ENCODE data around the gene TRRAP.
"Not testable (repeated sequence)": the region's sequence is repeated elsewhere in the genome, so short reads cannot be mapped to it uniquely, and the experiment has no call there.

Gene TRRAP

GRCh38 chr7:99030457-99030856 lies 152.1 kb downstream of the TRRAP start:
- DNase-seq (ENCODE audit: low read depth), result no peak

- no peak for DNase-seq (ENCODE audit: low read depth)
Measured at GRCh38 chr7:99030951-99031350, 152.6 kb downstream of the TRRAP start.

- no peak for DNase-seq (ENCODE audit: low read depth)
Measured at GRCh38 chr7:99031496-99031895, 153.2 kb downstream of the TRRAP start.

- no peak for DNase-seq (ENCODE audit: low read depth)
Measured at GRCh38 chr7:99032928-99033327, 154.6 kb downstream of the TRRAP start.

GRCh38 chr7:99033765-99034164 lies 155.4 kb downstream of the TRRAP start:
- no peak for DNase-seq (ENCODE audit: low read depth)

- DNase-seq (ENCODE audit: low read depth), result no peak
Measured at GRCh38 chr7:99034932-99035722, 156.8 kb downstream of the TRRAP start.

GRCh38 chr7:99035723-99036545 lies 157.6 kb downstream of the TRRAP start:
- DNase-seq (ENCODE audit: low read depth), result no peak

- DNase-seq (ENCODE audit: low read depth), result no peak
Measured at GRCh38 chr7:99036546-99037111, 158.3 kb downstream of the TRRAP start.

- no peak for DNase-seq (ENCODE audit: low read depth)
Measured at GRCh38 chr7:99037327-99037940, 159.1 kb downstream of the TRRAP start.

GRCh38 chr7:99038086-99038855 lies 159.9 kb downstream of the TRRAP start:
- no peak for DNase-seq (ENCODE audit: low read depth)

GRCh38 chr7:99039384-99039891 lies 161.1 kb downstream of the TRRAP start:
- no peak for DNase-seq (ENCODE audit: low read depth)

- peak; percentile 85 for DNase-seq (ENCODE audit: low read depth)
Measured at GRCh38 chr7:99040104-99040958, 162.0 kb downstream of the TRRAP start.

- no peak for DNase-seq (ENCODE audit: low read depth)
Measured at GRCh38 chr7:99041526-99041925, 163.2 kb downstream of the TRRAP start.

GRCh38 chr7:99042957-99043356 lies 164.6 kb downstream of the TRRAP start:
- DNase-seq (ENCODE audit: low read depth), result no peak

- not testable (repeated sequence) for DNase-seq (ENCODE audit: low read depth)
Measured at GRCh38 chr7:99044858-99045257, 166.5 kb downstream of the TRRAP start.

GRCh38 chr7:99046262-99046661 lies 167.9 kb downstream of the TRRAP start:
- DNase-seq (ENCODE audit: low read depth), result not testable (repeated sequence)

- DNase-seq (ENCODE audit: low read depth), result no peak
Measured at GRCh38 chr7:99046722-99047121, 168.4 kb downstream of the TRRAP start.

GRCh38 chr7:99047526-99048077 lies 169.3 kb downstream of the TRRAP start:
- DNase-seq (ENCODE audit: low read depth), result no peak

- DNase-seq (ENCODE audit: low read depth), result no peak
Measured at GRCh38 chr7:99050971-99051370, 172.6 kb downstream of the TRRAP start.

GRCh38 chr7:99054781-99055180 lies 176.4 kb downstream of the TRRAP start:
- no peak for DNase-seq (ENCODE audit: low read depth)
